ENCODE data around the gene KLC4. TPM values are rescaled to one million over a fixed set of nuclear protein-coding genes. Genes with fewer than 3 reads are reported as not detected.
A peak's percentile ranks its signal among the peaks of the same experiment; 100 is the strongest.

KLC4 gene
- total and polyA plus RNA-seq, 9 donors, result 14.7 to 29.8 (median 24.7) TPM

- Histone ChIP-seq H3K27ac (peak within 1 kb of the TSS; percentile 11 to 65), H3K9me3 (no peaks in the 10 kb centered on the region), H3K27me3 (no peaks in the 10 kb centered on the region), H3K36me3 (no peaks in the 10 kb centered on the region), H3K4me1 (ENCODE audit: insufficient read depth) (peaks cover 12% of the 10 kb centered on the region), H3K4me3 (peak within 1 kb of the TSS; percentile 73)
- 0 to 1% (median 0%) methylated on average over 37 to 51 of the region's 51 CpGs for WGBS, 3 donors
- DNase-seq, result peak; percentile 99 to 100 (median 99)
- intact Hi-C loops (cut with DNase I), result loop anchor here in 2 of 4 donors (10.0 kb wide), 1 partner anchor 109 kb away; no protein-coding TSS in a partner anchor
- peak; percentile 29 for TF ChIP-seq POLR2A (IDR thresholded peaks at IDR 0.05)
- TF ChIP-seq EP300 (IDR thresholded peaks at IDR 0.05), result no peak
- no peak for TF ChIP-seq CTCF (IDR thresholded peaks at IDR 0.05)
These were observed 45.5 kb upstream of the KLC4 start, which contains the start of the genes KLHDC3 and MEA1 for GRCh38 chr6:43013843-43014433. Gene KLHDC3, plus strand, starts transcription at chr6:43014249. Its CDS starts 2,944 bp downstream, at chr6:43017193. Gene MEA1, minus strand, starts transcription at chr6:43013946. Its CDS starts 133 bp downstream, at chr6:43013813.

- Histone ChIP-seq H3K4me1 (ENCODE audit: insufficient read depth) (peaks cover 12% of the 10 kb centered on the region), H3K36me3 (no peaks in the 10 kb centered on the region), H3K9me3 (no peaks in the 10 kb centered on the region), H3K27ac (peak overlapping the region in 1 of 2 donors; percentile 4), H3K4me3 (peak overlapping the region; percentile 65), H3K27me3 (no peaks in the 10 kb centered on the region)
- intact Hi-C loops (cut with DNase I), result loop anchor here in 2 of 4 donors (10.0 kb wide), 1 partner anchor 110 kb away; no protein-coding TSS in a partner anchor
- no peak for DNase-seq
- TF ChIP-seq CTCF (IDR thresholded peaks at IDR 0.05) (no peak), EP300 (IDR thresholded peaks at IDR 0.05) (no peak), POLR2A (IDR thresholded peaks at IDR 0.05) (no peak)
- 0 to 2% (median 0%) methylated on average over 7 of the region's 7 CpGs for WGBS, 3 donors
These were observed 45.0 kb upstream of the KLC4 start for GRCh38 chr6:43014434-43014909.

- TF ChIP-seq EP300 (IDR thresholded peaks at IDR 0.05) (no peak), POLR2A (IDR thresholded peaks at IDR 0.05) (no peak), CTCF (IDR thresholded peaks at IDR 0.05) (no peak)
- Histone ChIP-seq H3K4me1 (ENCODE audit: insufficient read depth) (peaks cover 17% of the 10 kb centered on the region), H3K36me3 (no peaks in the 10 kb centered on the region), H3K9me3 (no peaks in the 10 kb centered on the region), H3K27me3 (no peaks in the 10 kb centered on the region), H3K4me3 (peak overlapping the region; percentile 7), H3K27ac (no peak overlapping the region)
- 57 to 62% (median 60%) methylated on average over 7 of the region's 7 CpGs for WGBS, 3 donors
- no peak for DNase-seq
- intact Hi-C loops (cut with DNase I), result loop anchor here in 2 of 4 donors (10.0 kb wide), 1 partner anchor 112 kb away; no protein-coding TSS in a partner anchor
These were observed 43.1 kb upstream of the KLC4 start for GRCh38 chr6:43016176-43016942.

- DNase-seq, result no peak
- Histone ChIP-seq H3K4me1 (ENCODE audit: insufficient read depth) (peaks cover 17% of the 10 kb centered on the region), H3K36me3 (no peaks in the 10 kb centered on the region), H3K27me3 (no peaks in the 10 kb centered on the region), H3K9me3 (no peaks in the 10 kb centered on the region), H3K4me3 (no peak overlapping the region), H3K27ac (no peak overlapping the region)
- 80 to 83% (median 81%) methylated on average over 11 to 12 of the region's 12 CpGs for WGBS, 3 donors
- intact Hi-C loops (cut with DNase I), result loop anchor here in 2 of 4 donors (10.0 kb wide), 1 partner anchor 112 kb away; no protein-coding TSS in a partner anchor
- TF ChIP-seq EP300 (IDR thresholded peaks at IDR 0.05), result no peak
- no peak for TF ChIP-seq POLR2A (IDR thresholded peaks at IDR 0.05)
- no peak for TF ChIP-seq CTCF (IDR thresholded peaks at IDR 0.05)
These were observed 42.5 kb upstream of the KLC4 start for GRCh38 chr6:43016943-43017334.

Data from ovary (tissue), 9 donors.